IgD-negative memory B cell (primary cell): ENCODE measurements around the gene TPST1. TPM values are rescaled to one million over a fixed set of nuclear protein-coding genes. Genes with fewer than 3 reads are reported as not detected.
"Not testable (repeated sequence)": the region's sequence is repeated elsewhere in the genome, so short reads cannot be mapped to it uniquely, and the experiment has no call there.

Source experiments
- H3K27ac Mint-ChIP-seq, 3 donors: one replicate each; pipeline ENCODE4 v1.8.0; 2020 to 2022; ENCODE audit warnings: mild to moderate bottlenecking in 3 of 3, mixed read lengths in 3 of 3, moderate library complexity in 1 of 3
- H3K27me3 Mint-ChIP-seq: one replicate; pipeline ENCODE4 v1.8.0; 2021; ENCODE audit warnings: mixed read lengths
- H3K36me3 Mint-ChIP-seq: one replicate; pipeline ENCODE4 v1.8.0; 2020; ENCODE audit warnings: mild to moderate bottlenecking, mixed read lengths
- H3K4me1 Mint-ChIP-seq, 3 donors: one replicate each; pipeline ENCODE4 v1.8.0; 2020 to 2022; ENCODE audit warnings: mixed read lengths in 3 of 3, mild to moderate bottlenecking in 1 of 3
- H3K4me3 Mint-ChIP-seq, 4 donors: one replicate each; pipeline ENCODE4 v1.8.0; 2020 to 2022; ENCODE audit warnings: mild to moderate bottlenecking in 4 of 4, mixed read lengths in 4 of 4, moderate library complexity in 3 of 4
- H3K9me3 Mint-ChIP-seq, 3 donors: one replicate each; pipeline ENCODE4 v1.8.0; 2020 to 2021; ENCODE audit warnings: mixed read lengths in 3 of 3, mild to moderate bottlenecking in 1 of 3
- polyA plus RNA-seq: library from polyadenylated mRNA; unstranded; fragments of 300-500 nt; fragmentation: Illumina TruSeq; gene quantifications from one replicate; pipeline ENCODE4 v1.2.3, GENCODE V29; 2021

The TPST1 gene
- polyA plus RNA-seq, 1 donor from 2014 or later: 4.5 TPM

DNA sequence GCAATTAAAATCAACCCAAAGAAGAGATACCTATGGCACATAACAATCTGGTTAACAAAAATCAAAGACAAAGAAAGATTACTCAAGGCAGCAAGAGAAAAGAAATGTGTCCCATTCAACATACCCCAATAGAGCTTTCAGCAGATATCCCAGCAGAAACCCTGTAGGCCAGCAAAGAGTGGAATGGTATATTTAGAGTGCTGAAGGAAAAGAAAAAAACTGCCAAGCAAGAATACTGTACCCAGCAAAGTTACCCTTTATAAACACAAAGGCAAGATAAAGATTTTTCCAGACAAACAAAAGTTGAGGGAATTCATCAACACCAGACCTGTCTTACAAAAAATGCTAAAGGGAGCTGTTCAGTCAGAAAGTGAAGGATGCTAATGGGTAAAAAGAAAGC, 131.6 kb downstream of the TPST1 start:
- peaks cover 2% of the 10 kb centered on the region for H3K36me3 Mint-ChIP-seq
- H3K4me3 Mint-ChIP-seq: no peak overlapping the region
- H3K9me3 Mint-ChIP-seq: peaks cover 6 to 31% (median 26%) of the 10 kb centered on the region in 3 donors
- H3K27me3 Mint-ChIP-seq: no peaks in the 10 kb centered on the region
- no peaks in the 10 kb centered on the region for H3K4me1 Mint-ChIP-seq
- no peak overlapping the region for H3K27ac Mint-ChIP-seq

DNA sequence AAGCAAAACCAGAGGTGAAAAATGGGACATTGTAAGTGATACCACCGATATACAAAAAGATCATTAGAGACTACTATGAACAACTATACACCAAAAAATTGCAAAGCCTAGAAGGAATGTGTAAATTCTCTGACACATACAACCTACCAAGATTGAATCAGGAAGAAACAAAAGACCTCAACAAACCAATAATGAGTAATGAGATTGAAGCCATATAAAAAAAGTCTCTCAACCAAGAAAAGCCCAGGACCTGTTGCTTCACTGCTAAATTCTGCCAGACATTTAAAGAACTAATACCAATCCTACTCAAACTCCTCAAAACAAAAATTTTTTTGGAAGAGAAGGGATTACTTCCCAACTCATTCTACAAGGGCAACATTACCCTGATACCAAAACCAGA, 134.0 kb downstream of the TPST1 start:
- Mint-ChIP-seq H3K9me3 (peaks cover 6 to 35% (median 26%) of the 10 kb centered on the region in 3 donors), H3K36me3 (no peaks in the 10 kb centered on the region), H3K27me3 (no peaks in the 10 kb centered on the region), H3K4me3 (no peak overlapping the region), H3K27ac (no peak overlapping the region), H3K4me1 (peaks cover 0 to 3% (median 0%) of the 10 kb centered on the region in 3 donors)

DNA sequence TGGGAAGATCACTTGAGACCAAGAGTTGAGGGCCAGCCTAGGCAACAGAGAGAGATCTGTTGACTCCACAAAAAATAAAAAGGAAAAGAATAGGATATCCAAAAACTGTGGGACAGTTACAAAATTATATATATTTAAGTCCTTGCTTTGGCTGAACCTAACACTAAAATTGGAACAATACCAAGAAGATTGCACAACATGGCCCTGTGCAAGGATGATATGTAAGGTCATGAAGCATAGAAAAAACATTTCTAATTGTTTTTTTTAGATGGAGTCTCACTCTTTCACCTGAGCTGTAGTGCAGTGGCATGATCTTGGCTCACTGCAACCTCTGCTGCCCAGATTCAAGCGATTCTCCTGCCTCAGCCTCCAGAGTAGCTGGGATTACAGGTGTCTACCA, 139.0 kb downstream of the TPST1 start:
- Mint-ChIP-seq H3K4me3 (no peak overlapping the region), H3K36me3 (no peaks in the 10 kb centered on the region), H3K27me3 (no peaks in the 10 kb centered on the region), H3K27ac (no peak overlapping the region), H3K4me1 (peaks cover 0 to 9% (median 6%) of the 10 kb centered on the region in 3 donors), H3K9me3 (peaks cover 3 to 16% (median 11%) of the 10 kb centered on the region in 3 donors)

DNA sequence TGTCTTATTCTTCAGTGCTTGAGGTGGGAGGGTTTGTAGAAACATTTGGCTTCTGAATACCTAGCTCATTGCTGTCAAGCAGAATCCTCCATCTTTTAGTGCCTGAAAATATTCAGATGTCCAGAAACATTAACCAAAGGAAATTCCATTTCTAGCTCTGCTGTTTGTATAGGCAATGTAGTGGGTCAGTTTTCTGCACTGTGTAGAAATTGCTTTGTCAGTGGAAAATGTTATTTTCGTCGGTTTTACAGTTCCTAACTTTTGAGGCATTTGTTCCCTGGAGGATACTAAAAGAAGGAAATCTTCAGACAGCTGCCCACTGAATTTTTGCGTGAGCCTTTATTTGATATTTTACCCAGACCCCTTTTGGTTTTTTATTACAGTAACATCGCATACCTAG, 143.4 kb downstream of the TPST1 start:
- Mint-ChIP-seq H3K4me1 (peaks cover 0 to 7% (median 7%) of the 10 kb centered on the region in 3 donors), H3K4me3 (peak overlapping the region in 1 of 4 donors; percentile 29), H3K36me3 (no peaks in the 10 kb centered on the region), H3K27me3 (no peaks in the 10 kb centered on the region), H3K27ac (no peak overlapping the region), H3K9me3 (peaks cover 0 to 4% (median 2%) of the 10 kb centered on the region in 3 donors)

DNA sequence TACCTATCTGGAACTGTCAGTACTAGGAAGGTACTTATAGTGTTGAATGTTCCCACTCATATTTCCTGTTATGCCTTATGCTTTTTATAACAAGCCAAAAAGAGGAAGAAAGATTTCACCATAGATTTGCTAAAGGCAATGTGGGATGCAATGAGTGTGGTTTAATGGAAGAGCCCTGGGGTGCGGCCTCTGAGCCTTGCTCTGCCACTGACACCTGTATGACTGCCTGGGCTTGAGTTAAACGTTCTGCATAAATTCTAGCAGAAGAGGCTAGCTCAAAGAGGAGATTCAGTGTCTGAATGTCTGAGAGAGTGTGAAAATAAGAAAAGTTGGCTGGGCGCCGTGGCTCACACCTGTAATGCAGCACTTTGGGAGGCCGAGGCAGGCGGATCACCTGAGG, 143.8 kb downstream of the TPST1 start:
- no peaks in the 10 kb centered on the region for H3K27me3 Mint-ChIP-seq
- no peak overlapping the region for H3K27ac Mint-ChIP-seq
- H3K4me1 Mint-ChIP-seq: peaks cover 0 to 7% (median 6%) of the 10 kb centered on the region in 3 donors
- no peaks in the 10 kb centered on the region for H3K36me3 Mint-ChIP-seq
- H3K9me3 Mint-ChIP-seq: peaks cover 0 to 2% (median under 1%) of the 10 kb centered on the region in 3 donors
- peak overlapping the region in 1 of 4 donors; percentile 65 for H3K4me3 Mint-ChIP-seq

DNA sequence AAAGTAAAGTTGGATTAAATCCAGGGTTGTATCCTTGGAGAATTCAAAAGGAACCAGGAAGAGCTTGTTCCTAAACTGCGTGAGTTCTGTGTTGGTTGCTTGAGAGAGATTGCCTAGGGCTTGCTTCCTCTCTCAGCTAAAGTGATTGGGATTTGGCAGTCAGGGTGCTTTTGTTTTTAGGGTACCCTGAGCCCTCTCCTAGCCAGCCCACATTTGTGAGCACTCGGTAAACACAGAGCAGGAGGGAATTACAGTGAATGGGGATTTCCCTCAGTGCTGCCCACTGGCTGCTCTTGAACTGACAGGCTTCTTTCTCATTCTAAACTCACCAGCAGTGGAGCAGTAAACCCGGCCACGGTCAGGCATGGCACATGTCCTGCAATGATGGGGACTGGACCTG, 146.9 kb downstream of the TPST1 start:
- H3K4me1 Mint-ChIP-seq: peaks cover 0 to 7% (median 6%) of the 10 kb centered on the region in 3 donors
- no peak overlapping the region for H3K4me3 Mint-ChIP-seq
- peaks cover 2% of the 10 kb centered on the region for H3K36me3 Mint-ChIP-seq

DNA sequence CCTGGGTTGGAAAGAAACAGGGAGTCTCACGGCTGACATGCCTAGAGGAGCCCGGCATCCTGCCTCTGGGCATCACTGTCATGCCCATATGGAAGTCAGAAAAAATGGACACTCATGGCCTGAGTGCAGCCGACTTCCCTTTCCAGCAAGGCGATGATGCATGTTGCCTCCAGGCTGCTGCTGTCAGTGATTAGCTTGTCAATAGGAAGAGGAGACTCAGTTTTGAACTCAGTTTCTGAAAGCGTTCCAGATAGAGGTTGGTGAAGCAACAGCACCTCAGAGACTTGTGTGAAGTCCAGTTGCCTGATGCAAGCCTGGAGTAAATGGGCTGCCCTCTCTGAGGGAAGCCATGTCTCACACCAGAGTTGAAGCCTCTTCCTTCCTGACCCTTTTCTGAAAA, 148.4 kb downstream of the TPST1 start:
- peak overlapping the region in 1 of 3 donors; percentile 50 for H3K27ac Mint-ChIP-seq
- no peaks in the 10 kb centered on the region for H3K9me3 Mint-ChIP-seq
- no peak overlapping the region for H3K4me3 Mint-ChIP-seq
- peaks cover 0 to 7% (median 5%) of the 10 kb centered on the region in 3 donors for H3K4me1 Mint-ChIP-seq
- H3K27me3 Mint-ChIP-seq: no peaks in the 10 kb centered on the region
- H3K36me3 Mint-ChIP-seq: peaks cover 2% of the 10 kb centered on the region

More for the DNA sequence above, 146.9 kb downstream of the TPST1 start:
- H3K27ac Mint-ChIP-seq: no peak overlapping the region
- no peaks in the 10 kb centered on the region for H3K9me3 Mint-ChIP-seq
- H3K27me3 Mint-ChIP-seq: no peaks in the 10 kb centered on the region

DNA sequence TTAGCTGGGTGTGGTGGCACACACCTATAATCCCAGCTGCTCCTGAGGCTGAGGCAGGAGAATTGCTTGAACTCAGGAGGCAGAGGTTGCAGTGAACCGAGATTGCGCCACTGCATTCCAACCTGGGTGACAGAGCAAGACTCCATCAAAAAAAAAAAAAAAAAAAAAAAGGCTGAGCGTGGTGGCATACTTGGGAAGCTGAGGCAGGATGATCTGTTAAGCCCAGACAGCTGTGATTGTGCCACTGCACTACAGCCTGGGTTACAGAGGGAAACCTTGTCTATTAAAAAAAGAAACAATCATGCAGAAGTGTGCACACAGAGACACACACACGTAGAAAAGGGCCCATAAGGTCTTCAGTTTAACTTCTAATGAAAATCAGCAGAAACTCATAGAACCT, 150.6 kb downstream of the TPST1 start:
- Mint-ChIP-seq H3K4me1 (peaks cover 0 to 1% (median 0%) of the 10 kb centered on the region in 3 donors), H3K27me3 (no peaks in the 10 kb centered on the region), H3K4me3 (no peak overlapping the region), H3K27ac (no peak overlapping the region), H3K36me3 (peaks cover 2% of the 10 kb centered on the region), H3K9me3 (no peaks in the 10 kb centered on the region)

DNA sequence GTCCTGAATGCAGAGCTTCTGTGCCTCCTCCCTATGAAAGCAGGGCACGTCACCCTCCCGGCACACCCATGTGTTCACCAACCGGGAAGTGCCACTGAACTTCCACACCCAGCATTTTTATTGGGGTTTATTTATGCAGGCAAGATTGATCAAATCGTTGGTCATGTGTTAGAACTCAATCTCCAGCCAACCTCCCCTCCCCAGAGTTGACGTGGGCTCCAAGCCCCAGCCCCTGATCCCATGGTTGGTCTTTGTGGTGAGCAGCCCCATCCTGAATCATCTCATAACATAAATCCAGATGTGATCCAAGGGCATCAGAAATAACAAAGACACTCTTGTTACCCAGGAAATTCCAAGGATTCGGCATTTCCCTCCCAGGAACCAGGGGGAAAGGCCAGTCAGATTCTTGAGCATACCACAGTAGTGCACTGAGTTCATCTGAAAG, 151.2 kb downstream of the TPST1 start:
- H3K27me3 Mint-ChIP-seq: no peaks in the 10 kb centered on the region
- no peak overlapping the region for H3K4me3 Mint-ChIP-seq
- H3K27ac Mint-ChIP-seq: no peak overlapping the region
- no peaks in the 10 kb centered on the region for H3K9me3 Mint-ChIP-seq
- H3K36me3 Mint-ChIP-seq: peaks cover 2% of the 10 kb centered on the region
- H3K4me1 Mint-ChIP-seq: no peaks in the 10 kb centered on the region

DNA sequence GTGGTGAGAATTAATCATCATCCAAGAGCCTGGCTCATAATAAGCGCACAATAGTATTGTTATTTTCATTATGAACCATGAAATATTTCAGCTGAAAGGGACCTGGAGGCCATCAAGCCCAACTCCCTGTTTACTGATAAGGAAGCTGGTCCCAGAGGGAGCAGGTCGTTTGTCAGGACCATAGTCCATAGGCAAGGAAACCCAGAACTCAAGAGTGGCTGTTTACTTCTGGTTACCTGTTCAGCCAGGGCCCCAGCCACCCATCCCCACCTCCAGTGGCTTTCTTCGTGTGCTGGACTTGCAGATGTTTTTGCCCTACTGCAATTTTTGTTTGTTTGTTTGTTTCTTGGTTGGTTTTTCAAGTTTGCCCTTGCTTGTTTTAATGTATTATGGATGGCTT, 152.0 kb downstream of the TPST1 start:
- no peaks in the 10 kb centered on the region for H3K9me3 Mint-ChIP-seq
- H3K27me3 Mint-ChIP-seq: no peaks in the 10 kb centered on the region
- no peak overlapping the region for H3K4me3 Mint-ChIP-seq
- no peak overlapping the region for H3K27ac Mint-ChIP-seq
- H3K4me1 Mint-ChIP-seq: no peaks in the 10 kb centered on the region
- H3K36me3 Mint-ChIP-seq: peaks cover 2% of the 10 kb centered on the region

DNA sequence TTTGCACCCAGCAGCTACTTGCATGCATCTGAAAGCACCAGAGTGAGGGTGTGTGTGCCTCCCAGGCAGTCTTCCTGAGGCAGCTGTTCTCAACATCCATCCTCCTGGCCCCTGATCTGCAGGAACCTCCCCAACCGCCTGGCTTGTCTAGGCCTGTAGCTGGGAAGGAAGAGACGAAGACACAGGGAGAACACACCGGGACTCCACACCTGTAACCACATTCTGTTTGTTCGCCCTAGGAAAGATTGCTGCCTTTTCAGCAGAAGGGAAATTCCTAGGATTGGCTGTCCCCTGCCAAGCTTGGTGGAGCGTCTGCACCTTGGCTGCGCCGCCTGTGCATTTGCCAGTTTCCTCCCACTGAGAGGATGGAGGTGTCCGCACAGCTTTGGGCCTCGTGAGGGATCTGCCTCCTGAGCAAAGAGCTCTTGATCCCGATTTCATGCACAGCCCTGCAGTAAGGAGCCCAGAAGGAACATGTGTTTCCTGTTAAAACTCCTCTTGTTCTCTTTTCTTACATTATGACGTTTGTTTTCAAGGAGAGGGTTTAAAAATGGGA, 154.6 kb downstream of the TPST1 start:
- peak overlapping the region in 1 of 3 donors; percentile 7 for H3K27ac Mint-ChIP-seq
- H3K4me1 Mint-ChIP-seq: no peaks in the 10 kb centered on the region
- peaks cover 4% of the 10 kb centered on the region for H3K36me3 Mint-ChIP-seq
- H3K27me3 Mint-ChIP-seq: no peaks in the 10 kb centered on the region
- no peak overlapping the region for H3K4me3 Mint-ChIP-seq
- no peaks in the 10 kb centered on the region for H3K9me3 Mint-ChIP-seq

DNA sequence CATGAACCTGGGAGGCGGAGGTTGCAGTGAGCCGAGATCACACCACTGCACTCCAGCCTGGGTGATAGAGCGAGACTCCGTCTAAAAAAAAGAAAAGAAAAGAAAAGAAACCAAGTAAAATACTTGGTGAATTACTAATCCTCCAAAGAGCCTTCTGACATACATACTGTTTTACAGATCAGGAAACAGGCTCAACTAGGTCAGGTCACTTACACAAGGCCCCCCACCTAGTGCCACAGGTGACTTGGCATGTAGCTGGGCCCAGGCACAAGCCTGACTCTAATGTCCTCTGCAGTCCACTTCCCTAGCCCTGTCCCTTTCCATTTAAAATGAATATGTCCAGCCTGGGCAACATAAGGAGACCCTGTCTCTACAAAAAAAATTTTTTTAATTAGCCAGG, 157.0 kb downstream of the TPST1 start:
- no peaks in the 10 kb centered on the region for H3K4me1 Mint-ChIP-seq
- no peak overlapping the region for H3K4me3 Mint-ChIP-seq
- no peaks in the 10 kb centered on the region for H3K27me3 Mint-ChIP-seq
- H3K36me3 Mint-ChIP-seq: peaks cover 2% of the 10 kb centered on the region
- no peak overlapping the region for H3K27ac Mint-ChIP-seq
- H3K9me3 Mint-ChIP-seq: no peaks in the 10 kb centered on the region

DNA sequence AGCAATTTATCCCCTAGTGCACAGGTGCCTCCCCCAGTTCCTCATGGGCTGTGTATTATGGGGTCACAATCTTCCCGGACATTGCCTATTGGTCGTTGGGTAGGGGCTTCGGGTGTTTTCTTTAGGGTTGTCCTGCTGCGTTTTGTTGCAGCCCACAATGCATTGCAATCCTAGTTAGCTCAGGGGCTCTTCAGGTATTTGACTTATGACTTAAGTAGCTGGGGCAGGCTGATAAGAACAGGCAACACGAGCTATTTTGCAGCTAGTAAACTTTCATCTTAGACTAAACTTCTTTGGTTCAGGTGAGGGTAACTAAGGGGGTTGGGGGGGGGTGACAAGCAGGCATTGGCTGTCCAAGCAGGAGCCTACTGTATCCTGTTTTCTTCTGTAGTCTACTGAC, 158.5 kb downstream of the TPST1 start:
- Mint-ChIP-seq H3K4me3 (no peak overlapping the region), H3K27ac (no peak overlapping the region), H3K27me3 (no peaks in the 10 kb centered on the region), H3K4me1 (peaks cover 0 to 1% (median 0%) of the 10 kb centered on the region in 3 donors), H3K9me3 (no peaks in the 10 kb centered on the region), H3K36me3 (peaks cover 2% of the 10 kb centered on the region)

DNA sequence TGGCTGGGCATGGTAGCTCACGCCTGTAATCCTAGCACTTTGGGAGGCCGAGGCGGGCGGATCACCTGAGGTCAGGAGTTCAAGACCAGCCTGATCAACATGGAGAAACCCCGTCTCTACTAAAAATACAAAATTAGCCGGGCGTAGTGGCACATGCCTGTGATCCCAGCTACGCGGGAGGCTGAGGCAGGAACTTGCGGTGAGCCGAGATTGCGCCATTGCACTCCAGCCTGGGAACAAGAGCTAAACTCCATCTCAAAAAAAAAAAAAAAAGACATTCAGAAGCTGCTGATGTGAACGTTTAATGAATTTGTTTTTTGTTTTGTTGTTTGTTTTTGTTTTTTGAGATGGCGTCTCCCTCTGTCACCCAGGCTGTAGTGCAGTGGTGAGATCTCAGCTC, 159.9 kb downstream of the TPST1 start:
- H3K4me3 Mint-ChIP-seq, H3K36me3 Mint-ChIP-seq, H3K27ac Mint-ChIP-seq, H3K27me3 Mint-ChIP-seq, H3K4me1 Mint-ChIP-seq, H3K9me3 Mint-ChIP-seq: not testable (repeated sequence)

DNA sequence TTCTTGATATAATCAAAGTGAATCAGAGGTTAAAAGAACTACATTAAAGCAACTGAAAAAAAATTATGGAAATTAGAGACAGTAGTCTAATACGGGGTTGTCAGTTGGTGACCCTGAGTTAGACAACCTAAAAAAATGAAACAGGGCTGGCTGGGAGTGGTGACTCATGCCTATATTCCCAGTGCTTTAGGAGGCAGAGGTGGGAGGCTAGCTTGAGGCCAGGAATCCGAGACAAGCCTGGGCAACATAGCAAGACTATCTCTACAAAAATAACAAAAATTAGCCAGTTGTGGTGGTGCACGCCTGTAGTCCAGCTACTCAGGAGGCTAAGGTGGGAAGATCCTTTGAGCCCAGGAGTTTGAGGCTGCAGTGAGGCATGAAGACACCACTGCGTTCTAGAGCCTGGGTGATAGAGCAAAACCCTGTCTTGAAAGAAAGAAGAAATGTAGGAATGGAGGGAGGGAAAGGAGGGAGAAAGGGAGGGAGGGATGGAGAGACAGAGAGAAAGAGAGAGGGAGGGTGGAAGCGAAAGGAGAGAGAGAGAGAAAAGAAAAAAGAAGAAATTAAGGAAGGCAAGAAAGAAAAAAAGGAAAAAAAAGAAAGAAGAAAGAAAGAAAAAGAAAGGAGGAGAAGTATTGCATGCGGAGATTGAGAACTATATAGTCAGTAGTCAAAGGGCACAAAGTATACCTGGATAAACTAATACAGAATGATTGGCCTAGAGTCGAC, 166.1 kb downstream of the TPST1 start:
- H3K27me3 Mint-ChIP-seq: no peaks in the 10 kb centered on the region
- H3K27ac Mint-ChIP-seq: peak overlapping the region in 1 of 3 donors; percentile 80
- H3K36me3 Mint-ChIP-seq: peaks cover 7% of the 10 kb centered on the region
- peaks cover 0 to 3% (median 0%) of the 10 kb centered on the region in 3 donors for H3K4me1 Mint-ChIP-seq
- H3K9me3 Mint-ChIP-seq: peaks cover 0 to 1% (median 0%) of the 10 kb centered on the region in 3 donors
- peak overlapping the region in 1 of 4 donors; percentile 54 for H3K4me3 Mint-ChIP-seq
